Endodermal cell (in vitro differentiated cells): ENCODE results near the gene RAB3C. TPM values are rescaled to one million over a fixed set of nuclear protein-coding genes. Genes with fewer than 3 reads are reported as not detected.

Source experiments
- DNase-seq: peaks from one replicate; pipeline ENCODE4 v3.0.0-alpha.2; 2017
- H3K27ac ChIP-seq: 2 replicates; pipeline ENCODE4 v1.5.1; 2013; ENCODE audit warnings: mild to moderate bottlenecking, low read depth, low read length, moderate library complexity
- H3K27me3 ChIP-seq: 2 replicates; pipeline ENCODE4 v1.6.1; 2013; ENCODE audit warnings: mild to moderate bottlenecking, low read length, moderate library complexity; ENCODE audit not compliant: insufficient read depth, control insufficient read depth, poor library complexity, severe bottlenecking
- H3K36me3 ChIP-seq: 2 replicates; pipeline ENCODE4 v1.7.0; 2013; ENCODE audit warnings: mild to moderate bottlenecking, low read length, moderate library complexity; ENCODE audit not compliant: control insufficient read depth, insufficient read depth
- H3K4me1 ChIP-seq: one replicate; pipeline ENCODE4 v1.7.0; 2013; ENCODE audit warnings: low read length; ENCODE audit not compliant: control insufficient read depth, insufficient read depth
- H3K4me3 ChIP-seq: 2 replicates; pipeline ENCODE4 v1.5.1; 2013; ENCODE audit warnings: mild to moderate bottlenecking, low read length, moderate library complexity
- H3K9ac ChIP-seq: 2 replicates; pipeline ENCODE4 v1.6.1; 2013; ENCODE audit warnings: mild to moderate bottlenecking, low read length, moderate library complexity; ENCODE audit not compliant: poor library complexity, severe bottlenecking; ENCODE audit errors: extremely low read depth
- H3K9me3 ChIP-seq: 2 replicates; pipeline ENCODE4 v1.6.1; 2013; ENCODE audit warnings: mild to moderate bottlenecking, low read length, moderate library complexity; ENCODE audit not compliant: control insufficient read depth
- H3K27ac Mint-ChIP-seq: 2 replicates; pipeline ENCODE4 v1.8.0; 2020; ENCODE audit warnings: mixed read lengths
- H3K27me3 Mint-ChIP-seq: 2 replicates; pipeline ENCODE4 v1.8.0; 2021; ENCODE audit warnings: mild to moderate bottlenecking, mixed read lengths; ENCODE audit not compliant: insufficient read depth
- H3K36me3 Mint-ChIP-seq: 2 replicates; pipeline ENCODE4 v1.8.0; 2020; ENCODE audit warnings: low read depth, mixed read lengths
- H3K4me1 Mint-ChIP-seq: 2 replicates; pipeline ENCODE4 v1.8.0; 2020; ENCODE audit warnings: mixed read lengths
- H3K4me3 Mint-ChIP-seq: 2 replicates; pipeline ENCODE4 v1.8.0; 2020; ENCODE audit warnings: mild to moderate bottlenecking, moderate library complexity, mixed read lengths
- H3K9me3 Mint-ChIP-seq: 2 replicates; pipeline ENCODE4 v1.8.0; 2020; ENCODE audit warnings: mild to moderate bottlenecking, mixed read lengths
- CTCF ChIP-seq: fragments of 200-600 bp; sonication (generic); conservative IDR thresholded peaks from 2 replicates; pipeline ENCODE4 v1.5.0; 2021; ENCODE audit warnings: antibody characterized with exemption, mild to moderate bottlenecking
- WGBS, 2 experiments: methylation state at CpG; one replicate each; pipeline versions ENCODE4 v1.1.5 to v1.1.7; 2013; ENCODE audit warnings: missing lambda C conversion rate in 2 of 2, mixed read lengths in 1 of 2; ENCODE audit not compliant: insufficient coverage in 1 of 2, insufficient read length in 1 of 2; 5-methylcytosine and 5-hydroxymethylcytosine counted together
- total RNA-seq, 2 donors: library from RNA; stranded (reverse); fragmentation: NEBNext Ultra II Directional in 1 of 2; extraction: Animal tissue kit (Norgen Biotek cat#: 25700) in 1 of 2; gene quantifications; 2 replicates in 1 of 2; 3 replicates in 1 of 2; pipeline ENCODE4 v1.2.1, GENCODE V29; 2021

Gene RAB3C
- total RNA-seq, 2 donors from 2014 or later: 5.8 to 15.1 TPM

GRCh38 chr5:58842852-58843251 lies 260.0 kb downstream of the RAB3C start:
- 95 to 100% methylated on average over 1 of the region's 2 CpGs for WGBS, 2 experiments
- no peaks in the 10 kb centered on the region for H3K27me3 Mint-ChIP-seq
- H3K4me3 ChIP-seq: no peak overlapping the region

GRCh38 chr5:58844395-58844794 lies 261.5 kb downstream of the RAB3C start:
- Mint-ChIP-seq H3K9me3 (peaks cover 2% of the 10 kb centered on the region), H3K36me3 (no peaks in the 10 kb centered on the region), H3K27ac (no peak overlapping the region), H3K4me1 (peaks cover 7% of the 10 kb centered on the region), H3K4me3 (no peak overlapping the region), H3K27me3 (no peaks in the 10 kb centered on the region)
- no peak overlapping the region for H3K4me3 ChIP-seq
- 87 to 100% methylated on average over 1 to 2 of the region's 2 CpGs for WGBS, 2 experiments
- DNase-seq: no peak
- H3K27ac ChIP-seq: no peak overlapping the region
- no peak for TF ChIP-seq CTCF
- H3K9ac ChIP-seq: no peak overlapping the region
- H3K27me3 ChIP-seq: no peaks in the 10 kb centered on the region
- peaks cover 7% of the 10 kb centered on the region for H3K9me3 ChIP-seq
- no peaks in the 10 kb centered on the region for H3K36me3 ChIP-seq
- H3K4me1 ChIP-seq: peaks cover 11% of the 10 kb centered on the region

More at GRCh38 chr5:58842852-58843251, 260.0 kb downstream of the RAB3C start:
- DNase-seq: no peak
- H3K9me3 ChIP-seq: peaks cover 7% of the 10 kb centered on the region
- no peak overlapping the region for H3K9ac ChIP-seq
- H3K27ac ChIP-seq: no peak overlapping the region
- no peaks in the 10 kb centered on the region for H3K36me3 ChIP-seq
- Mint-ChIP-seq H3K27ac (no peak overlapping the region), H3K36me3 (no peaks in the 10 kb centered on the region), H3K4me1 (no peaks in the 10 kb centered on the region), H3K4me3 (no peak overlapping the region), H3K9me3 (peaks cover 2% of the 10 kb centered on the region)
- TF ChIP-seq CTCF: no peak
- H3K27me3 ChIP-seq: no peaks in the 10 kb centered on the region
- peaks cover 2% of the 10 kb centered on the region for H3K4me1 ChIP-seq

GRCh38 chr5:58847041-58847440 lies 264.2 kb downstream of the RAB3C start:
- H3K4me3 ChIP-seq: no peak overlapping the region
- no peak for TF ChIP-seq CTCF
- no peaks in the 10 kb centered on the region for H3K36me3 ChIP-seq
- H3K27me3 ChIP-seq: no peaks in the 10 kb centered on the region
- Mint-ChIP-seq H3K4me3 (no peak overlapping the region), H3K9me3 (no peaks in the 10 kb centered on the region), H3K4me1 (peaks cover 16% of the 10 kb centered on the region), H3K27ac (no peak overlapping the region), H3K36me3 (no peaks in the 10 kb centered on the region), H3K27me3 (no peaks in the 10 kb centered on the region)
- 84 to 90% methylated on average over 5 of the region's 5 CpGs for WGBS, 2 experiments
- no peak overlapping the region for H3K27ac ChIP-seq
- H3K9me3 ChIP-seq: no peaks in the 10 kb centered on the region
- no peak overlapping the region for H3K9ac ChIP-seq
- no peak for DNase-seq
- H3K4me1 ChIP-seq: peaks cover 22% of the 10 kb centered on the region
